HG02759 (cell line): ENCODE data around the gene ZKSCAN3.
"Not testable (repeated sequence)": the region's sequence is repeated elsewhere in the genome, so short reads cannot be mapped to it uniquely, and the experiment has no call there.

ENCODE experiments used
- ATAC-seq: cut with Tn5 transposase; IDR thresholded peaks from one replicate; pipeline ENCODE4 v1.9.1; 2021; ENCODE audit warnings: mild to moderate bottlenecking, moderate library complexity; ENCODE audit not compliant: unreplicated experiment

ZKSCAN3 gene

GRCh38 chr6:28349892-28350737 lies at the start of gene ZKSCAN3:
Gene ZKSCAN3 (plus strand): TSS chr6:28349947. CDS start chr6:28359587, 9,640 bp downstream.
- ATAC-seq, result peak; percentile 99

- peak; percentile 80 for ATAC-seq
Measured at GRCh38 chr6:28303570-28303969, 46.2 kb upstream of the ZKSCAN3 start.

- ATAC-seq, result not testable (repeated sequence)
Measured at GRCh38 chr6:28306363-28306762, 43.4 kb upstream of the ZKSCAN3 start.

GRCh38 chr6:28311139-28311823 lies 38.5 kb upstream of the ZKSCAN3 start:
- no peak for ATAC-seq

GRCh38 chr6:28312939-28313338 lies 36.8 kb upstream of the ZKSCAN3 start:
- ATAC-seq, result no peak

GRCh38 chr6:28315628-28316027 lies 34.1 kb upstream of the ZKSCAN3 start:
- ATAC-seq, result no peak

GRCh38 chr6:28317866-28318265 lies 31.9 kb upstream of the ZKSCAN3 start:
- ATAC-seq, result not testable (repeated sequence)

- ATAC-seq, result no peak
Measured at GRCh38 chr6:28322661-28323060, 27.1 kb upstream of the ZKSCAN3 start.

GRCh38 chr6:28323813-28324424 lies 25.8 kb upstream of the ZKSCAN3 start:
- ATAC-seq, result no peak

GRCh38 chr6:28326371-28326948 lies 23.3 kb upstream of the ZKSCAN3 start:
- ATAC-seq, result no peak

GRCh38 chr6:28330041-28330440 lies 19.7 kb upstream of the ZKSCAN3 start:
- ATAC-seq, result no peak

- ATAC-seq, result no peak
Measured at GRCh38 chr6:28333047-28333446, 16.7 kb upstream of the ZKSCAN3 start.

- no peak for ATAC-seq
Measured at GRCh38 chr6:28333599-28334018, 16.1 kb upstream of the ZKSCAN3 start.

GRCh38 chr6:28334286-28335039 lies 15.3 kb upstream of the ZKSCAN3 start:
- no peak for ATAC-seq

- ATAC-seq, result no peak
Measured at GRCh38 chr6:28335040-28335563, 14.6 kb upstream of the ZKSCAN3 start.

GRCh38 chr6:28335564-28336283 lies 14.0 kb upstream of the ZKSCAN3 start, which contains the start of gene ZSCAN31:
Gene ZSCAN31 (minus strand): TSS chr6:28336148. CDS start chr6:28329683, 6,465 bp downstream.
- peak; percentile 91 for ATAC-seq

GRCh38 chr6:28336284-28337120 lies 13.2 kb upstream of the ZKSCAN3 start:
- ATAC-seq, result peak; percentile 31

- no peak for ATAC-seq
Measured at GRCh38 chr6:28337121-28337520, 12.6 kb upstream of the ZKSCAN3 start.
